A204.1 (cell line): ENCODE measurements around the gene THAP12.
"Not testable (repeated sequence)": the region's sequence is repeated elsewhere in the genome, so short reads cannot be mapped to it uniquely, and the experiment has no call there.

Experiments
- FAIRE-seq: peaks from 2 replicates; lab custom pipeline; 2012; peaks lifted over from hg19 to GRCh38; lab: Jason Lieb, UNC

THAP12 gene

GRCh38 chr11:76380977-76381719 is at the start of gene THAP12, which contains the start of gene GVQW3:
Gene THAP12 (minus strand): TSS chr11:76381132. CDS start chr11:76380836, 296 bp downstream.
Gene GVQW3 (plus strand): TSS chr11:76381323. CDS start chr11:76381829, 506 bp downstream.
- FAIRE-seq = no peak

GRCh38 chr11:76426660-76427059 is 45.7 kb upstream of the THAP12 start:
- FAIRE-seq = no peak

- no peak for FAIRE-seq
These were observed 44.0 kb upstream of the THAP12 start for GRCh38 chr11:76424891-76425290.

- no peak for FAIRE-seq
These were observed 43.4 kb upstream of the THAP12 start for GRCh38 chr11:76424379-76424778.

- no peak for FAIRE-seq
These were observed 39.0 kb upstream of the THAP12 start for GRCh38 chr11:76419896-76420295.

- no peak for FAIRE-seq
These were observed 34.1 kb upstream of the THAP12 start for GRCh38 chr11:76415073-76415472.

- no peak for FAIRE-seq
These were observed 30.0 kb upstream of the THAP12 start for GRCh38 chr11:76410851-76411357.

- FAIRE-seq = no peak
These were observed 27.4 kb upstream of the THAP12 start for GRCh38 chr11:76408171-76408965.

GRCh38 chr11:76406359-76406758 is 25.4 kb upstream of the THAP12 start:
- FAIRE-seq = no peak

GRCh38 chr11:76401484-76401883 is 20.6 kb upstream of the THAP12 start:
- FAIRE-seq = not testable (repeated sequence)

GRCh38 chr11:76400967-76401366 is 20.0 kb upstream of the THAP12 start:
- FAIRE-seq = no peak

GRCh38 chr11:76397383-76397782 is 16.5 kb upstream of the THAP12 start:
- no peak for FAIRE-seq

- FAIRE-seq = no peak
These were observed 14.4 kb upstream of the THAP12 start for GRCh38 chr11:76395296-76395695.

- no peak for FAIRE-seq
These were observed 13.5 kb upstream of the THAP12 start for GRCh38 chr11:76394411-76394810.

- no peak for FAIRE-seq
These were observed 11.9 kb upstream of the THAP12 start for GRCh38 chr11:76392870-76393269.

- no peak for FAIRE-seq
These were observed 11.0 kb upstream of the THAP12 start for GRCh38 chr11:76391811-76392475.

- no peak for FAIRE-seq
These were observed 10.1 kb upstream of the THAP12 start for GRCh38 chr11:76391021-76391420.

GRCh38 chr11:76388408-76388807 is 7.5 kb upstream of the THAP12 start:
- FAIRE-seq = no peak

GRCh38 chr11:76385903-76386302 is 5.0 kb upstream of the THAP12 start:
- FAIRE-seq = no peak

GRCh38 chr11:76382209-76382608 is 1.3 kb upstream of the THAP12 start:
- FAIRE-seq = no peak

GRCh38 chr11:76380159-76380976 is 564 bp downstream of the THAP12 start:
- no peak for FAIRE-seq

- no peak for FAIRE-seq
These were observed 1.1 kb downstream of the THAP12 start for GRCh38 chr11:76379807-76380158.
